Endothelial cell of umbilical vein (primary cell): ENCODE measurements around the gene TRABD2A. TPM values are rescaled to one million over a fixed set of nuclear protein-coding genes. Genes with fewer than 3 reads are reported as not detected.

Experiments
- BruUV-seq: library from RNA; stranded (reverse); fragments of 400-500 nt; replicated peaks from 2 replicates; lab custom pipeline; 2021; lab: Mats Ljungman, UMichigan
- CTCF ChIA-PET: fragments of 300-600, 350-600 bp; sonication (Branson Sonifier 250); formaldehyde crosslinking; loops from one replicate; lab custom pipeline; 2021; ENCODE audit warnings: antibody characterized with exemption, inconsistent platforms; lab: Charles Lee
- POLR2A ChIA-PET: fragments of 300-600, 350-600 bp; sonication (Branson Sonifier 250); formaldehyde crosslinking; loops from one replicate; lab custom pipeline; 2021; ENCODE audit warnings: antibody characterized with exemption, inconsistent platforms; lab: Charles Lee
- DNase-seq: peaks from one replicate; pipeline ENCODE4 v3.0.0-alpha.2; 2011; ENCODE audit warnings: low read depth, low spot score
- FAIRE-seq: peaks from 2 replicates; lab custom pipeline; 2011; peaks lifted over from hg19 to GRCh38; lab: Jason Lieb, UNC
- H2AFZ ChIP-seq: 2 replicates; pipeline ENCODE4 v1.6.0; 2012; ENCODE audit warnings: low read depth, low read length, control low read depth, inconsistent platforms
- H3K27ac ChIP-seq: 2 replicates; pipeline ENCODE4 v1.5.1; 2011; ENCODE audit warnings: low read depth, mild to moderate bottlenecking, control low read depth, low read length, moderate library complexity; ENCODE audit not compliant: insufficient read depth
- H3K27me3 ChIP-seq, 2 experiments: 2 replicates each; pipeline versions ENCODE4 v1.6.0 to v1.6.1; 2011; ENCODE audit warnings: low read length in 2 of 2, mixed read lengths in 1 of 2; ENCODE audit not compliant: control insufficient read depth in 2 of 2, insufficient read depth in 2 of 2
- H3K36me3 ChIP-seq, 2 experiments: 2 replicates in 1 of 2; 3 replicates in 1 of 2; pipeline ENCODE4 v1.5.1; 2011; ENCODE audit warnings: low read length in 2 of 2, mild to moderate bottlenecking in 1 of 2, moderate library complexity in 1 of 2; ENCODE audit not compliant: control insufficient read depth in 2 of 2, insufficient read depth in 2 of 2; ENCODE audit errors: extremely low read depth in 1 of 2
- H3K4me1 ChIP-seq: 3 replicates; pipeline ENCODE4 v1.5.1; 2011; ENCODE audit warnings: mild to moderate bottlenecking, low read length; ENCODE audit not compliant: control insufficient read depth, insufficient read depth; ENCODE audit errors: extremely low read depth
- H3K4me2 ChIP-seq: 2 replicates; pipeline ENCODE4 v1.6.1; 2011; ENCODE audit warnings: low read length, control low read depth, mixed read lengths; ENCODE audit not compliant: insufficient read depth
- H3K4me3 ChIP-seq, 3 experiments: fragments of 200-600 bp in 1 of 3; sonication (generic), shearing (Covaris generic) in 1 of 3; replicated peaks in 1 of 3; 2 replicates each; pipeline ENCODE4 v1.5.1; 2011 to 2016; ENCODE audit warnings: control low read depth in 3 of 3, low read length in 3 of 3, mild to moderate bottlenecking in 2 of 3, inconsistent platforms in 1 of 3, low read depth in 1 of 3, moderate library complexity in 1 of 3; ENCODE audit not compliant: insufficient read depth in 1 of 3
- H3K79me2 ChIP-seq: 2 replicates; pipeline ENCODE4 v1.6.0; 2012; ENCODE audit warnings: low read length, inconsistent platforms; ENCODE audit not compliant: control insufficient read depth, insufficient read depth
- H3K9ac ChIP-seq: replicated peaks from 2 replicates; pipeline ENCODE3; 2011; ENCODE audit warnings: low read length, control low read depth; ENCODE audit not compliant: insufficient read depth; ENCODE audit errors: extremely low read depth
- H3K9me1 ChIP-seq: replicated peaks from 3 replicates; pipeline ENCODE4 v1.6.0; 2011; ENCODE audit warnings: mild to moderate bottlenecking, low read length; ENCODE audit not compliant: control insufficient read depth, insufficient read depth; ENCODE audit errors: extremely low read depth
- H3K9me3 ChIP-seq: replicated peaks from 2 replicates; pipeline ENCODE4 v1.5.1; 2012; ENCODE audit warnings: low read length, inconsistent platforms; ENCODE audit not compliant: control insufficient read depth, insufficient read depth
- H4K20me1 ChIP-seq: replicated peaks from 2 replicates; pipeline ENCODE3; 2011; ENCODE audit warnings: mild to moderate bottlenecking, low read length; ENCODE audit not compliant: control insufficient read depth, insufficient read depth; ENCODE audit errors: extremely low read depth
- CTCF ChIP-seq, 2 donors: IDR thresholded peaks; 1 replicate in 1 of 2; 2 replicates in 1 of 2; pipeline ENCODE4 v1.5.1; 2011; ENCODE audit warnings: low read length in 2 of 2, mild to moderate bottlenecking in 2 of 2, moderate library complexity in 2 of 2, control low read depth in 1 of 2, inconsistent platforms in 1 of 2, low read depth in 1 of 2; ENCODE audit not compliant: insufficient read depth in 1 of 2; ENCODE audit errors: extremely low read depth in 1 of 2
- EZH2 ChIP-seq: IDR thresholded peaks from 2 replicates; pipeline ENCODE4 v1.6.1; 2012; ENCODE audit warnings: borderline replicate concordance, low read depth, mild to moderate bottlenecking, moderate library complexity, low read length, inconsistent platforms; ENCODE audit not compliant: severe bottlenecking
- FOS ChIP-seq: IDR thresholded peaks from 2 replicates; pipeline ENCODE4 v1.6.1; 2011; ENCODE audit warnings: mild to moderate bottlenecking, low read length, moderate library complexity, borderline replicate concordance; ENCODE audit not compliant: insufficient read depth
- GATA2 ChIP-seq: IDR thresholded peaks from 2 replicates; pipeline ENCODE4 v1.7.0; 2011; ENCODE audit warnings: low read depth, mild to moderate bottlenecking, moderate library complexity, mixed read lengths, low read length; ENCODE audit not compliant: insufficient read length, insufficient read depth
- JUN ChIP-seq: IDR thresholded peaks from 2 replicates; pipeline ENCODE4 v1.6.1; 2011; ENCODE audit warnings: borderline replicate concordance, low read depth; ENCODE audit not compliant: insufficient read length, insufficient read depth
- MAX ChIP-seq: IDR thresholded peaks from 2 replicates; pipeline ENCODE4 v1.6.1; 2011; ENCODE audit not compliant: insufficient read depth, insufficient read length
- MYC ChIP-seq: IDR thresholded peaks from one replicate; pipeline ENCODE4 v1.6.1; 2011; ENCODE audit warnings: mild to moderate bottlenecking, low read depth, low read length
- POLR2A ChIP-seq: IDR thresholded peaks from 2 replicates; pipeline ENCODE4 v1.6.1; 2012; ENCODE audit warnings: low read depth, mild to moderate bottlenecking, control low read depth, low read length
- POLR2AphosphoS5 ChIP-seq: IDR thresholded peaks from 2 replicates; pipeline ENCODE4 v1.6.1; 2012; ENCODE audit warnings: low read depth, mild to moderate bottlenecking, control low read depth, low read length, moderate library complexity; ENCODE audit not compliant: insufficient read depth
- dilution Hi-C: fragments of 300-500 bp; cut with MboI; formaldehyde crosslinking; loops from one replicate; pipeline ENCODE4 v1.15.0; 2019; ENCODE audit warnings: low sequenced_read_pairs; ENCODE audit not compliant: extremely low pct_ligation_motif_present
- intact Hi-C: fragments of 100-400 bp; cut with micrococcal nuclease; formaldehyde crosslinking; loops from one replicate; pipeline ENCODE4 v1.10.0; 2022
- polyA plus RNA-seq, 4 experiments: library from polyadenylated mRNA; depleted of rRNA in 3 of 4; stranded (reverse) in 3 of 4; unstranded in 1 of 4; fragments of >200 nt; gene quantifications; 2 replicates each; pipeline versions ENCODE4 v1.2.1 to v1.2.3, GENCODE V29; 2011 to 2012; ENCODE audit warnings: missing spikeins in 1 of 4
- total RNA-seq: library from RNA; stranded (reverse); gene quantifications from 2 replicates; pipeline ENCODE4 v1.2.3, GENCODE V29; 2021

Gene TRABD2A
- total and polyA plus RNA-seq, 2 donors (not counting 3 experiments of a cell fraction or from before 2014, with no cell fraction given) = 1.0 to 1.8 TPM

GRCh38 chr2:84785950-84786349 lies 94.9 kb downstream of the TRABD2A start:
- Histone ChIP-seq H3K27ac (no peak overlapping the region), H3K79me2 (no peaks in the 10 kb centered on the region), H4K20me1 (no peaks in the 10 kb centered on the region), H3K4me2 (no peak overlapping the region), H3K9me1 (no peaks in the 10 kb centered on the region), H3K4me3 (no peak overlapping the region), H3K9ac (no peak overlapping the region), H3K27me3 (no peaks in the 10 kb centered on the region), H3K9me3 (no peaks in the 10 kb centered on the region), H3K36me3 (no peaks in the 10 kb centered on the region), H2AFZ (no peak overlapping the region), H3K4me1 (no peaks in the 10 kb centered on the region)
- no TSS peak for BruUV-seq
- FAIRE-seq (no peak), DNase-seq (no peak)
- CTCF ChIA-PET = no interaction called here
- dilution Hi-C loops (no loop called here), intact Hi-C loops (no loop called here)
- TF ChIP-seq JUN (no peak), CTCF (IDR thresholded peaks at IDR 0.05; ENCODE audit: extremely low read depth in 1 of 2, insufficient read depth in 1 of 2, low read depth in 1 of 2, low read length in 2 of 2) (no peak), FOS (no peak), MAX (no peak), EZH2 (no peak), POLR2A (no peak), MYC (no peak), GATA2 (no peak), POLR2AphosphoS5 (no peak)
- POLR2A ChIA-PET = no interaction called here
